ENCODE data around the gene SERPINA3.

GRCh38 chr14:94631536-94632304, 19.5 kb downstream of the SERPINA3 start:
- TF ChIP-seq CHD4 (IDR thresholded peaks at IDR 0.05) = no peak
- TF ChIP-seq POLR2A (IDR thresholded peaks at IDR 0.05; ENCODE audit: low read depth, low read length) = no peak
- TF ChIP-seq MXI1 (IDR thresholded peaks at IDR 0.05; ENCODE audit: low read depth, low read length) = no peak
- no peak for TF ChIP-seq ZBTB4 (CRISPR knock-in tag; IDR thresholded peaks at IDR 0.05)

Data from GM12878 (cell line).